Stimulated activated CD8-positive, alpha-beta memory T cell treated with anti-CD3 and anti-CD28 coated beads, Interleukin-2, amount 100 ng/mL, for 1 hour (primary cell): ENCODE results near the gene SMAD2.
"Not testable (repeated sequence)": the region's sequence is repeated elsewhere in the genome, so short reads cannot be mapped to it uniquely, and the experiment has no call there.

Experiments used
- DNase-seq, 2 donors: peaks; one replicate each; pipeline ENCODE4 v3.0.0-alpha.2; 2020; ENCODE audit warnings: low read depth in 2 of 2

SMAD2 gene

GRCh38 chr18:47930199-47930930 lies at the start of gene SMAD2:
Gene SMAD2, minus strand, starts transcription at chr18:47930659. Its CDS starts 33,903 bp downstream, at chr18:47896756.
- DNase-seq = peak; percentile 54 to 61

- no peak for DNase-seq
Measured at GRCh38 chr18:47979611-47980200, 49.2 kb upstream of the SMAD2 start.

GRCh38 chr18:47978603-47979002 lies 48.1 kb upstream of the SMAD2 start:
- no peak for DNase-seq

- no peak for DNase-seq
Measured at GRCh38 chr18:47978141-47978540, 47.7 kb upstream of the SMAD2 start.

GRCh38 chr18:47975701-47976100 lies 45.2 kb upstream of the SMAD2 start:
- DNase-seq = no peak

- no peak for DNase-seq
Measured at GRCh38 chr18:47975105-47975504, 44.6 kb upstream of the SMAD2 start.

- DNase-seq = no peak
Measured at GRCh38 chr18:47970664-47971531, 40.4 kb upstream of the SMAD2 start.

- DNase-seq = no peak
Measured at GRCh38 chr18:47969816-47970215, 39.4 kb upstream of the SMAD2 start.

GRCh38 chr18:47968721-47969120 lies 38.3 kb upstream of the SMAD2 start:
- no peak for DNase-seq

- no peak for DNase-seq
Measured at GRCh38 chr18:47968006-47968676, 37.7 kb upstream of the SMAD2 start.

- DNase-seq = no peak
Measured at GRCh38 chr18:47964053-47964452, 33.6 kb upstream of the SMAD2 start.

- not testable (repeated sequence) for DNase-seq
Measured at GRCh38 chr18:47961003-47961402, 30.5 kb upstream of the SMAD2 start.

- no peak for DNase-seq
Measured at GRCh38 chr18:47953471-47953931, 23.0 kb upstream of the SMAD2 start.

GRCh38 chr18:47950511-47950910 lies 20.1 kb upstream of the SMAD2 start:
- no peak for DNase-seq

- DNase-seq = no peak
Measured at GRCh38 chr18:47949202-47949601, 18.7 kb upstream of the SMAD2 start.

- no peak for DNase-seq
Measured at GRCh38 chr18:47946889-47947288, 16.4 kb upstream of the SMAD2 start.

- no peak for DNase-seq
Measured at GRCh38 chr18:47944972-47945852, 14.8 kb upstream of the SMAD2 start.

GRCh38 chr18:47936952-47937351 lies 6.5 kb upstream of the SMAD2 start:
- no peak for DNase-seq

- no peak for DNase-seq
Measured at GRCh38 chr18:47935321-47936055, 5.0 kb upstream of the SMAD2 start.

- DNase-seq = no peak
Measured at GRCh38 chr18:47932603-47933002, 2.1 kb upstream of the SMAD2 start.
